K562 (cell line): ENCODE data around the gene ROM1. TPM values are rescaled to one million over a fixed set of nuclear protein-coding genes. Genes with fewer than 3 reads are reported as not detected.

ENCODE experiments used
- ARID1B ChIP-seq: fragments of 450-650 bp; IDR thresholded peaks from 2 replicates; pipeline ENCODE4 v1.6.1; 2016; ENCODE audit warnings: antibody characterized with exemption, mild to moderate bottlenecking, inconsistent platforms
- ARNT ChIP-seq, 2 experiments: fragments of 450-650 bp; IDR thresholded peaks; 2 replicates each; pipeline ENCODE4 v1.6.1; 2016; ENCODE audit warnings: mild to moderate bottlenecking in 1 of 2
- EGR1 ChIP-seq: fragments of 450-650 bp; conservative IDR thresholded peaks from 2 replicates; pipeline ENCODE4 v1.6.1; 2017; ENCODE audit warnings: mild to moderate bottlenecking
- FOXK1 ChIP-seq: sonication (generic); formaldehyde crosslinking; IDR thresholded peaks from 2 replicates; pipeline ENCODE4 v1.8.0; 2022; ENCODE audit warnings: missing genetic modification reagents, mild to moderate bottlenecking, borderline replicate concordance
- IRF2 ChIP-seq: sonication (generic); formaldehyde crosslinking; IDR thresholded peaks from 2 replicates; pipeline ENCODE4 v1.8.1; 2022; ENCODE audit warnings: mild to moderate bottlenecking, missing genetic modification reagents
- KDM5B ChIP-seq: fragments of 200-600 bp; sonication (generic); IDR thresholded peaks from 2 replicates; pipeline ENCODE4 v1.6.1; 2012; ENCODE audit warnings: low read depth, mild to moderate bottlenecking, moderate library complexity, low read length, control low read depth, inconsistent platforms; ENCODE audit not compliant: insufficient replicate concordance
- MCM5 ChIP-seq: fragments of 450-650 bp; IDR thresholded peaks from 2 replicates; pipeline ENCODE4 v1.6.1; 2016; ENCODE audit warnings: low read depth
- MEF2A ChIP-seq: IDR thresholded peaks from 2 replicates; pipeline ENCODE4 v1.6.1; 2011; ENCODE audit warnings: low read depth, mild to moderate bottlenecking, low read length, moderate library complexity; ENCODE audit not compliant: control insufficient read depth
- MTA2 ChIP-seq: fragments of 450-650 bp; IDR thresholded peaks from 2 replicates; pipeline ENCODE4 v1.6.1; 2016; ENCODE audit warnings: low read depth
- MYNN ChIP-seq, 2 experiments: sonication (generic); formaldehyde crosslinking in 1 of 2; IDR thresholded peaks; 2 replicates each; pipeline versions ENCODE4 v1.5.0 to v1.6.1; 2016 to 2020; ENCODE audit warnings: antibody characterized with exemption in 1 of 2, missing genetic modification reagents in 1 of 2
- SMAD1 ChIP-seq: fragments of 150-350 bp; IDR thresholded peaks from 2 replicates; pipeline ENCODE4 v1.6.1; 2014; ENCODE audit warnings: low read length, low read depth; ENCODE audit not compliant: partially characterized antibody
- TRIM24 ChIP-seq, 2 experiments: fragments of 450-650 bp; IDR thresholded peaks; 2 replicates each; pipeline ENCODE4 v1.6.1; 2016
- WHSC1 ChIP-seq: IDR thresholded peaks from one replicate; pipeline ENCODE4 v1.6.1; 2012; ENCODE audit warnings: low read length, control low read depth, inconsistent platforms
- ZBTB1 ChIP-seq: sonication (generic); formaldehyde crosslinking; IDR thresholded peaks from 2 replicates; pipeline ENCODE4 v1.8.1; 2023; ENCODE audit warnings: missing genetic modification reagents, low read depth, mild to moderate bottlenecking, borderline replicate concordance
- ZFX ChIP-seq: sonication (generic); formaldehyde crosslinking; IDR thresholded peaks from 2 replicates; pipeline ENCODE4 v1.8.0; 2022; ENCODE audit warnings: mild to moderate bottlenecking, missing genetic modification reagents, moderate library complexity
- ZNF165 ChIP-seq: fragments of 250-450 bp; sonication (Bioruptor Pico); IDR thresholded peaks from 2 replicates; pipeline ENCODE4 v1.4.0; 2020; ENCODE audit warnings: borderline replicate concordance
- ZNF717 ChIP-seq: fragments of 250-450 bp; sonication (Bioruptor Pico); IDR thresholded peaks from 2 replicates; pipeline ENCODE4 v1.5.0; 2021
- polyA plus RNA-seq, 8 experiments: library from polyadenylated mRNA; depleted of rRNA in 4 of 8; stranded (reverse) in 5 of 8; unstranded in 3 of 8; fragments of >200 nt; fragmentation: Nextera tagmentation in 2 of 8; fragmentation: Illumina TruSeq in 1 of 8; extraction: Ambion mirVana in 2 of 8; extraction: Trizol in 1 of 8; gene quantifications; 2 replicates each; pipeline versions ENCODE4 v1.2.1 to v1.2.3, GENCODE V29; 2011 to 2014; ENCODE audit warnings: inconsistent platforms in 1 of 8, missing spikeins in 1 of 8
- total RNA-seq, 7 experiments: library from RNA; depleted of rRNA in 6 of 7; stranded (reverse); fragments of >200 nt in 6 of 7; fragmentation: Illumina TruSeq in 2 of 7; extraction: Trizol in 2 of 7; gene quantifications; 2 replicates each; pipeline versions ENCODE4 v1.2.1 to v1.2.3, GENCODE V29; 2011 to 2021; ENCODE audit warnings: low replicate concordance in 1 of 7
- TF ChIP-seq, protein P1 (sequence below): fragments of 250-450 bp; sonication (Bioruptor Pico); IDR thresholded peaks from 2 replicates; pipeline ENCODE4 v1.8.0; 2022; ENCODE audit warnings: inconsistent platforms
- TF ChIP-seq, protein P2 (sequence below): sonication (generic); formaldehyde crosslinking; IDR thresholded peaks from 2 replicates; pipeline ENCODE4 v1.8.0; 2022; ENCODE audit warnings: mild to moderate bottlenecking, missing genetic modification reagents
- TF ChIP-seq, protein P3 (sequence below): fragments of 250-450 bp; sonication (Bioruptor Pico); IDR thresholded peaks from 2 replicates; pipeline ENCODE4 v1.6.1; 2021; ENCODE audit warnings: mild to moderate bottlenecking

The ROM1 gene
- total and polyA plus RNA-seq, 9 of the 15 experiments (the other 6 are each of a cell fraction or from before 2014, with no cell fraction given), result 0.75 to 4.0 (median 2.6) TPM

DNA sequence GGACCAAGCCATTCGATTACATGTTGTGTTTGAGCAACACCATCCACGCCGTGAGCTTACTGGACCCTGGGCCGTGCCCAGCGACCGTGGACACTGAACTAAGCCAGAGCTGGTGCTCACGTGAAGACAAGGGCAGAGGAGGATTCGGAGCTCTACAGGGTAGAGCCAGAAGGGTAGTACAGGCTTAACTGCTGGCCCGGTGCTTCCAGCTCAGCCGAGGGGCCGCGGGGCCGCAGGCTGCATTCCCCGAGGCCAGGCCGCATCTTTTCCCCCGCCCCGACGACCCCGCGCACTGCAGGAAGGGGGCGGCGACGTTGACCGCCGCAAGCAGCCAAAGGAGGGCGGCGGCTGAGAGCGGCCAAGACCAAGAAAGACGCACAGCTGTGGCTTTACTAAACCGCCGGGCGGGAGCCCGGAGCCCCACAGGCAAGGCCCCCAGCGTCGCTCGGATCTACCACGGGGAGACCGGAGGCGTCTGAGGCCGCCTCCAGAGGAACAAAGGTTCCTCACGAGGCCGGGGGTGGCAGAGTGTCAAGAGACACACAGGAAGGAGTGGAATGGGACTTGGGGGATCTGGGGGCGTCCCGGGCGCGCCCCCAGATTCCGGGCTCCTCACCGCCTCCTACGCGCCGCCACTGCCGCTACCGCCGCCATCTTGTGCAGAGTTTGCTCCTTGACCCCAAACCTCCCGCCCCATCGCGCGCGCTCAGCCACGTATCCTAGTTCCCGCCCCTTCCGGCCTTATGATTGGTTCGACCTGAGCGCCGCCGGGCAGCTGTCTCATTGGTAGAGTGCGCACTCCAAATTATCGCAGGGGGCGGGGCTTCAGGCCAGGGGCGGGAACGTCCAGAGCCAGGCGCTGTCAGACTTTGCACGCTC is 33.1 kb downstream of the ROM1 start, which contains the start of gene GANAB (continued):
- TF ChIP-seq, protein P1, sequence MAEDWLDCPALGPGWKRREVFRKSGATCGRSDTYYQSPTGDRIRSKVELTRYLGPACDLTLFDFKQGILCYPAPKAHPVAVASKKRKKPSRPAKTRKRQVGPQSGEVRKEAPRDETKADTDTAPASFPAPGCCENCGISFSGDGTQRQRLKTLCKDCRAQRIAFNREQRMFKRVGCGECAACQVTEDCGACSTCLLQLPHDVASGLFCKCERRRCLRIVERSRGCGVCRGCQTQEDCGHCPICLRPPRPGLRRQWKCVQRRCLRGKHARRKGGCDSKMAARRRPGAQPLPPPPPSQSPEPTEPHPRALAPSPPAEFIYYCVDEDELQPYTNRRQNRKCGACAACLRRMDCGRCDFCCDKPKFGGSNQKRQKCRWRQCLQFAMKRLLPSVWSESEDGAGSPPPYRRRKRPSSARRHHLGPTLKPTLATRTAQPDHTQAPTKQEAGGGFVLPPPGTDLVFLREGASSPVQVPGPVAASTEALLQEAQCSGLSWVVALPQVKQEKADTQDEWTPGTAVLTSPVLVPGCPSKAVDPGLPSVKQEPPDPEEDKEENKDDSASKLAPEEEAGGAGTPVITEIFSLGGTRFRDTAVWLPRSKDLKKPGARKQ (CRISPR knock-in tag), result no peak
- TF ChIP-seq EGR1 (peak; percentile 97), MCM5 (no peak), MTA2 (peak; percentile 39; the same call in 1 of the 2 replicates), ZBTB1 (CRISPR knock-in tag) (no peak), WHSC1 (no peak), MEF2A (no peak), IRF2 (CRISPR knock-in tag) (no peak), SMAD1 (no peak), ARID1B (0 out of 2 replicates have a peak, but pooled peaks have one; percentile 18), ARNT (IDR thresholded peaks at IDR 0.05) (no peak), ZNF717 (no peak), MYNN (IDR thresholded peaks at IDR 0.05) (no peak), MYNN (CRISPR knock-in tag; IDR thresholded peaks at IDR 0.05) (no peak), FOXK1 (CRISPR knock-in tag) (no peak), TRIM24 (IDR thresholded peaks at IDR 0.05) (no peak), ZFX (peak; percentile 95), ZNF165 (CRISPR knock-in tag) (no peak), KDM5B (peak; percentile 86)
- TF ChIP-seq, protein P2, sequence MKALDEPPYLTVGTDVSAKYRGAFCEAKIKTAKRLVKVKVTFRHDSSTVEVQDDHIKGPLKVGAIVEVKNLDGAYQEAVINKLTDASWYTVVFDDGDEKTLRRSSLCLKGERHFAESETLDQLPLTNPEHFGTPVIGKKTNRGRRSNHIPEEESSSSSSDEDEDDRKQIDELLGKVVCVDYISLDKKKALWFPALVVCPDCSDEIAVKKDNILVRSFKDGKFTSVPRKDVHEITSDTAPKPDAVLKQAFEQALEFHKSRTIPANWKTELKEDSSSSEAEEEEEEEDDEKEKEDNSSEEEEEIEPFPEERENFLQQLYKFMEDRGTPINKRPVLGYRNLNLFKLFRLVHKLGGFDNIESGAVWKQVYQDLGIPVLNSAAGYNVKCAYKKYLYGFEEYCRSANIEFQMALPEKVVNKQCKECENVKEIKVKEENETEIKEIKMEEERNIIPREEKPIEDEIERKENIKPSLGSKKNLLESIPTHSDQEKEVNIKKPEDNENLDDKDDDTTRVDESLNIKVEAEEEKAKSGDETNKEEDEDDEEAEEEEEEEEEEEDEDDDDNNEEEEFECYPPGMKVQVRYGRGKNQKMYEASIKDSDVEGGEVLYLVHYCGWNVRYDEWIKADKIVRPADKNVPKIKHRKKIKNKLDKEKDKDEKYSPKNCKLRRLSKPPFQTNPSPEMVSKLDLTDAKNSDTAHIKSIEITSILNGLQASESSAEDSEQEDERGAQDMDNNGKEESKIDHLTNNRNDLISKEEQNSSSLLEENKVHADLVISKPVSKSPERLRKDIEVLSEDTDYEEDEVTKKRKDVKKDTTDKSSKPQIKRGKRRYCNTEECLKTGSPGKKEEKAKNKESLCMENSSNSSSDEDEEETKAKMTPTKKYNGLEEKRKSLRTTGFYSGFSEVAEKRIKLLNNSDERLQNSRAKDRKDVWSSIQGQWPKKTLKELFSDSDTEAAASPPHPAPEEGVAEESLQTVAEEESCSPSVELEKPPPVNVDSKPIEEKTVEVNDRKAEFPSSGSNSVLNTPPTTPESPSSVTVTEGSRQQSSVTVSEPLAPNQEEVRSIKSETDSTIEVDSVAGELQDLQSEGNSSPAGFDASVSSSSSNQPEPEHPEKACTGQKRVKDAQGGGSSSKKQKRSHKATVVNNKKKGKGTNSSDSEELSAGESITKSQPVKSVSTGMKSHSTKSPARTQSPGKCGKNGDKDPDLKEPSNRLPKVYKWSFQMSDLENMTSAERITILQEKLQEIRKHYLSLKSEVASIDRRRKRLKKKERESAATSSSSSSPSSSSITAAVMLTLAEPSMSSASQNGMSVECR (CRISPR knock-in tag), result no peak; the same call in 1 of the 2 replicates
- TF ChIP-seq, protein P3, sequence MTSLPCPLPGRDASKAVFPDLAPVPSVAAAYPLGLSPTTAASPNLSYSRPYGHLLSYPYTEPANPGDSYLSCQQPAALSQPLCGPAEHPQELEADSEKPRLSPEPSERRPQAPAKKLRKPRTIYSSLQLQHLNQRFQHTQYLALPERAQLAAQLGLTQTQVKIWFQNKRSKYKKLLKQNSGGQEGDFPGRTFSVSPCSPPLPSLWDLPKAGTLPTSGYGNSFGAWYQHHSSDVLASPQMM (CRISPR knock-in tag), result no peak
